Fibroblast of mammary gland (primary cell): ENCODE data around the gene ZBTB7C.

Source experiments
- DNase-seq: peaks from one replicate; pipeline ENCODE4 v3.0.0-alpha.2; 2010; ENCODE audit warnings: low read depth
- H3K4me3 ChIP-seq: 2 replicates; pipeline ENCODE4 v1.5.1; 2011; ENCODE audit warnings: low read depth, mild to moderate bottlenecking, low read length, moderate library complexity; ENCODE audit not compliant: control insufficient read depth
- TF ChIP-seq, protein P1 (sequence below): conservative IDR thresholded peaks from 2 replicates; pipeline ENCODE4 v1.5.1; 2011; ENCODE audit warnings: low read depth, low read length, inconsistent platforms; ENCODE audit not compliant: control insufficient read depth, insufficient read depth

The ZBTB7C gene

GRCh38 chr18:48194591-48195181 is 214.5 kb downstream of the ZBTB7C start:
- TF ChIP-seq, protein P1, sequence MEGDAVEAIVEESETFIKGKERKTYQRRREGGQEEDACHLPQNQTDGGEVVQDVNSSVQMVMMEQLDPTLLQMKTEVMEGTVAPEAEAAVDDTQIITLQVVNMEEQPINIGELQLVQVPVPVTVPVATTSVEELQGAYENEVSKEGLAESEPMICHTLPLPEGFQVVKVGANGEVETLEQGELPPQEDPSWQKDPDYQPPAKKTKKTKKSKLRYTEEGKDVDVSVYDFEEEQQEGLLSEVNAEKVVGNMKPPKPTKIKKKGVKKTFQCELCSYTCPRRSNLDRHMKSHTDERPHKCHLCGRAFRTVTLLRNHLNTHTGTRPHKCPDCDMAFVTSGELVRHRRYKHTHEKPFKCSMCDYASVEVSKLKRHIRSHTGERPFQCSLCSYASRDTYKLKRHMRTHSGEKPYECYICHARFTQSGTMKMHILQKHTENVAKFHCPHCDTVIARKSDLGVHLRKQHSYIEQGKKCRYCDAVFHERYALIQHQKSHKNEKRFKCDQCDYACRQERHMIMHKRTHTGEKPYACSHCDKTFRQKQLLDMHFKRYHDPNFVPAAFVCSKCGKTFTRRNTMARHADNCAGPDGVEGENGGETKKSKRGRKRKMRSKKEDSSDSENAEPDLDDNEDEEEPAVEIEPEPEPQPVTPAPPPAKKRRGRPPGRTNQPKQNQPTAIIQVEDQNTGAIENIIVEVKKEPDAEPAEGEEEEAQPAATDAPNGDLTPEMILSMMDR = no peak
- DNase-seq = peak; percentile 8
- no peak overlapping the region for H3K4me3 ChIP-seq

DNA sequence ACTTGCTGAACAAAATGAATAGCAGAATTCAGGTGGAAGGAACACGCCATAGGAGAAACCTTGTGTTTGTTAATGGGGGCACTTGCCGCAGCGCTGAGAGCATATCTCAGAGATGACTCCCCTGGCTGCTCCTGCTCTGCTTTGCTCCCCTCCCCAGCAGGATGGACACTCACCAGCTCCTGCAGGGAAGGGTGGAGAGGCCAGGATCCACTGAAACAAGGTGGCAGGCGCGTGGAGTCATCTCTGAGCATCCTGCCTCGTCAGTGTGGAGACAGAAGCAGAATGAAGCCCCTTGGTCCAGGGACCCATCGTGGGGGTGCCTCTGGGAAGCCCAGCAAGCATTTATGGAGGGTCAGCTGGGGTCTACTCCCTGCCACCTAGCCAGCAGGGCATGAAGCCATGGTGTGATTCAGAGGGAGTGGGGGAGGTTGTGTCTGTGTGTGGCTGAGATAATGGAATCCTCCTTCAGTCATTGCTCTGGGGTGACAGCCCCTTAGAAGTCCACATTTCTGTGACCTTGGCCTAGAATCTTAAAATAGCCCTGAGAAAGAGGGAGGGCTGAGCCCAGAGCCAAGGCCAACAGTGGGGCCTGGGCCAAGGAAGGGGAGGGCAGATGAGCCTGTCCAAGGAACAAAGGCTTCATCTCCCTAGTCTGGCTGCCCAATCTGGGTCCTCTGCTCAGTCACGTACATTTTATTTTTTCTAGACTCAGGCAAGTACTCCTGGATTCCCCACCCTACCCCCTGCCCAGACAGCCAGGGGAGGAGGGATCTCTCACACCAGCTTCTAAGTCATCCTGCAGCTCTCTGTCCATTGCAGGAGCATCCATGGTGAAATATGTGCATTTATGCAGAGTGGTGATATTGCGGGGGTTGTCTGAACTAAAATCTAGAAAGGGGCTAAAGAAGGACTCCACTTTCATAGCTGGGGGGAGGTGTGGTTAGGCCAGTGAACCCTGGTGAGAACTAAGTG is 215.4 kb downstream of the ZBTB7C start:
- DNase-seq = no peak
- TF ChIP-seq, protein P1 = no peak

GRCh38 chr18:48192542-48192941 is 216.6 kb downstream of the ZBTB7C start:
- no peak overlapping the region for H3K4me3 ChIP-seq
- TF ChIP-seq, protein P1 = no peak
- DNase-seq = no peak

More for the DNA sequence above, 215.4 kb downstream of the ZBTB7C start:
- no peak overlapping the region for H3K4me3 ChIP-seq

DNA sequence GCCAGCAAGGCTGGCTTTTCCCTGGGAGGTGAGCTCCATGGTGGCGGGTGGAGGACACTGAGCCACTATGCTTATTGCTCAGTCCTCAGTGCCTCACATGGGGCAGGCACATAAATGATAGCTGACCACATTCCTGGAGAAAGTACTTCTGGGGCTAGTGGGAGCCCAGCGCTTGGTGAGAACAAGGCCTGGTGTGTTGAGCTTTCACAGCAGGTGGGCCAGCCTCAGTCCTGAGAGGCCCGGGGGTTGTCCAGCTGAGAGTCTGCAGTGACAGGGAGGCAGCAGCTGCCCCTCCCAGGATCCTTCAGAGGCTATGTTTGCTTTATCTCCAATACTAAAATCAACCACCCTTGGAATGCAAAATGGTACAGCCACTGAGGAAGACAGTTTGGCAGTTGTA is 217.7 kb downstream of the ZBTB7C start:
- TF ChIP-seq, protein P1 = no peak

DNA sequence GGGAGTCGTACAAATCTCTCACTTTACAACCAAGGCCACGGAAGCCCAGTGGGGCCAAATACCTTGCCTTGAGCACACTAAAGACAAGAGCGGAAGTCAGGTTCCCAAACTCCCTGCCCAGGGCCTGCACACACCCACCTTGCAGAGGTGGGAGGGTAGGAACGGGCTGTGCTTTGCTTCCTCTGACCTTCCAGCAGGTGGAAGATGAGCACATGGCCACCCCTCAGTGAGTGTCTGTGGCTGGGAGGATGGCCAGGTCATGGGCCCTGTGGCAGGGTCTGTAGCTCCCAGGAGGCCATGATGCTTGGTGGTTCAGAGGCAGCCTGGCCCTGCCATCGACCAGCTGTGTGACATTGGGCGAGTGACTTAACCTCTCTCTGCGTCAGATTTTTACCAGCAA is 218.2 kb downstream of the ZBTB7C start:
- DNase-seq = no peak
- H3K4me3 ChIP-seq = no peak overlapping the region
- TF ChIP-seq, protein P1 = no peak

More for the DNA sequence above, 217.7 kb downstream of the ZBTB7C start:
- DNase-seq = no peak
- H3K4me3 ChIP-seq = no peak overlapping the region

DNA sequence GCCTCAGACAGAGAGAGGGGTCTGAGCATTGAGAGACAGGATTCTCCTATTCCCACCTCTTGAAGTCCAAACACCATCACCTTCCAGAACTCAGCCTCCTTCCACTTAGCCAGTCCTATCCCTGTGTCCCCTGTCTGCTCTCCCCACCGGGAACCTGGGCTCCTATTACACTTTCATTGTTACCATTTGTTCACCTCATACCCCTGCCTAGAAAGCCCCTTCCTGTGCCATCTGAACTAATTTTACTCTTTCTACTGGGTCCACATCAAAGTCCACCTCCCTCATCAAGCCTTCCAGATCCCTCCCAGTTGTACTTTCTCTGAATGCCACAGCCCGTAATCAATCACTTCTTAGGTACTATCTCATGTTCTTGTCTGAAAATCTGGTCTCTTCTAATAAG is 220.6 kb downstream of the ZBTB7C start:
- TF ChIP-seq, protein P1 = no peak
- no peak for DNase-seq
- H3K4me3 ChIP-seq = no peak overlapping the region
